Hematopoietic multipotent progenitor cell (in vitro differentiated cells): ENCODE measurements around the gene SH2D2A. TPM values are rescaled to one million over a fixed set of nuclear protein-coding genes. Genes with fewer than 3 reads are reported as not detected.

Experiments used
- DNase-seq, 3 donors: peaks; one replicate each; pipeline ENCODE4 v3.0.0-alpha.2; 2011 to 2015; ENCODE audit warnings: low read depth in 2 of 3, low spot score in 2 of 3
- total RNA-seq: library from RNA; depleted of rRNA; stranded (reverse); fragments of >200 nt; gene quantifications from one replicate; pipeline ENCODE4 v1.2.3, GENCODE V29; 2012

The SH2D2A gene
- total RNA-seq, result 4.3 TPM

DNA sequence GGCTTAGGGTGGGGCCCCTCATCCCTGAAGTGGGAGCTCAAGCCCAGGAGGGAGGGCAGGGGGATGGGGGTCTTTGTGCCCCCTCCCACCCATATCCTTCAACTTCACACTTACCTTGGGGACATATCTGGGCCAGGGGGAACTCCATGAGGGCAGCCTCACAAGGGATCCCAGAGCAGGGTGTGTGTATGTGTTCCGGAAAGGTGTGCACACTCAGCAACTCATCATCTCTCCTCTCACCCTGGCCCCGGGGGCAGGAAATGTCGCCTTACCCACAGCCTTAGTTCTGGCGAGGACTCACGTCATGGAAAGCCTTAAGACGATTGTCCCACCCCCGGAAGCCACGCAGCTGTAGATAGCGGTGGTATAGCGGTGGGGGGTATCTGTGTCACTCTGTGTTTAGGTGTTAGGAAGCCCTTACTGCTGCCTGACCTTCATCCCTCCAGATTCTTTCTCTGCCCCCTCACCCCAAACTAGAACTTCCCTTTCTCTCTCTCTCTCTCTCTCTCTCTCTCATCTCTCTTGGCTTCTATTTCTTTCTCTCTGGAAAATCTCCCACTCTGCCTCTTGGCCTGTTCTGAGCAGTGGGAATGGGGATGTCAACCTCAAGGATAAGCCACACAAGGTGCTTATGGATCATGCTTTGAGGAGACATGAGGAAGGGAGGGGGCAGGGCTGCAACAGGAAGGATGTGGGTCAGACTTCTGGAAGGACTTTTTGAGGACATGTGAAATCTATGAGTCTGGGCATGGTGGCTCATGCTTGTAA is at the start of gene SH2D2A:
Gene SH2D2A, minus strand, starts transcription at position 288 of the 768 bp plus-strand sequence. Its CDS starts 140 bp downstream, at position 148.
- DNase-seq, result peak; percentile 91 to 98 (median 96)

DNA sequence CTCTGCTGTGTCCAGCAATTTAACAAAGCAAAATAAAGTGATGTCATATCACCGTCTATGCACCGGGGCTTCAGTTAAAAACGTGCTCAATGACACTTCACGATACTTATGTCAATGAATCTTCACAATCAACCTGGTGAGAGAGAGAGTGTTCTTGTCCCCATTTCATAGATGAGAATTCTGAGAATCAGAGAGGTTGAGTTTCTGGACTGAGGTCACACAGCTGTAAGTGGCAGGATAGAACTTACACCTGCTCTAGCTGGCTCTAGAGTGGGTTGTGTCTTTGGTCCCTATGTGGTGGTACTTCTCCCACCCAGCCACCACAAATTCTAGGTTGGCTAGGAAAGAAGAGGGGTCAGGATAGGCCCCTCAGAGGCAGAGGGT is 49.2 kb upstream of the SH2D2A start:
- no peak for DNase-seq

DNA sequence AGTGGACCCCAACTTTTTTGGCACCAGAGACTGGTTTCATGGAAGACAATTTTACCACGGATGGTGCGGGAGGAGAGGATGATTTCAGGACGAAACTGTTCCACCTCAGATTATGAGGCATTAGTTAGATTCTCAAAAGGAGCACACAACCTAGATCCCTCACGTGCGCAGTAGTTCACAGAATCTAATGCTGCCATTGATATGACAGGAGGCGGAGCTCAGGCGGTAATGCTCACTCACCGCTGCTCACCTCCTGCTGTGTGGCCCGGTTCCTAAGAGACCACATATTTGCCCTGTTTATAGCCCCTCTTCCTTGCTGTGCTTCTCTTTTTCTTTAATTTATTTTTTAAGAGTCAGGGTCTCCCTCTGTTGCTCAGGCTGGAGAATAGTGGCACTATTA is 48.6 kb upstream of the SH2D2A start:
- no peak for DNase-seq

DNA sequence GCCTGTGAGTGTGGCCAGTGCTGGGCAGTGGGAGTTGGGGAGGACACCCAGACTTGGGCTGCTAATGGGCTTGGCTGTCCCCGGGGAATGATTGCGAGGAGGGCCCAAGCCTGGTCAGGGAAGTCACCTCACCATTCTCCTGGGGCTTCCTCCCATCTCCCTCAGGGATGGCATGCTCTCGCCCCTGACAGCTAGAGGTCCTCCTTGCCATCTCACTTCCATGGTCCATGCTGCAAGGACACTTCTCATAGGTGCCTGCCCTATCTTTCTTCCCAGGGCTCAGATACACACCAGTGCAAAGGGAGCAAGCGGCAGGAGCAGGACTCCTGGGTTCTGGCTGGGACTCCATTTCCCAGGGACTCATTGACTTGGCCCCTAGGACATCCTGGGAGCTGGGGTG is 48.1 kb upstream of the SH2D2A start:
- DNase-seq, result no peak

DNA sequence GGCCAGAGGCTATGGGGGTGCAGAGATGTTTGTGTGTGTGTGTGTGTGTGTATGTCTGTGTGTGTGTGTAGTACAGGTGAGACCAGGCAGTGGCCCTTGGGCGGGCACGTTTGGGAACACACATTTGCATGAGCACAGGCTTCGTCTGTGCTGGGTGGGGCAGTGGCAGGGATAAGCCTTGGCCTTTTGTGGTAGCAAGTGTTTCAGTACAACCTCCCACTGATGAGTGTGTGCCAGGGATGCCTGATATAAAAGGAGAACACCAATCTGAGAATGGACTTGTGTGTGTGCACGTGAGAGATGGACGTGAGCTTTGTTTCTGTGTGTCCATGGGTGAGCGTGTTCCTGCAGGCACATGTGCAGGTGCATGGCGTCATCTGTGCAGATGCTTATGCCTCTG is 47.0 kb upstream of the SH2D2A start:
- DNase-seq, result no peak

DNA sequence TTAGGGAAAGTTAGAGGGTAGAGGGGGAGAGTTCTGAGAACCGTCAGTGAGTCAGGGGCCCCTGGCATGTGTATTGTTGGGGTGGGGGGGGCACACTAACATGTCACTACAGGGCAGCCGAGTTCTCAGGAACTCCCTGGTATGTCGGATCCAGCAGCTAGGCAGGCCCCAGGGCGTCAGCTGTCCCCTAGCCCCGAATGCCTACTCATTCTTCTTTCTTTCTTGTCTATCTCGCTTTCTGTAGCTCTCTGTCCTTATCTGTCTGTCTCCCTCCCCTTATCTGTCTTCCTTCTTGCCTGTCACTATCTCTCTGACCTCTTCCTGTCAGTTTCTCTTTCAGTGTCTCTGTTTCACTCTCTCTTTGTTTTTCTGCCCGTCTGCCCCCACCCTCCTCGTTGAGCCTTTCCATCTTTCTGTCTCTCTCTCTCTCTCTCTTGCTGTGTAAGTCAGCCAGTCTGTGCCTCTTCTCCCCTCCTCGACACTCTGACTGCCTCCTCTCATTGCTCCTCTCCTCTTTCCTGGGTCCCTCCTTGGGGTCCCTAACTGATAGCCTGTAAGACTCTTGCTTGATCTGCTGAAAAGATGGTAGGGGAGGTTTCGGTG is 46.5 kb upstream of the SH2D2A start:
- DNase-seq, result peak in 1 of 3 donors; percentile 18

DNA sequence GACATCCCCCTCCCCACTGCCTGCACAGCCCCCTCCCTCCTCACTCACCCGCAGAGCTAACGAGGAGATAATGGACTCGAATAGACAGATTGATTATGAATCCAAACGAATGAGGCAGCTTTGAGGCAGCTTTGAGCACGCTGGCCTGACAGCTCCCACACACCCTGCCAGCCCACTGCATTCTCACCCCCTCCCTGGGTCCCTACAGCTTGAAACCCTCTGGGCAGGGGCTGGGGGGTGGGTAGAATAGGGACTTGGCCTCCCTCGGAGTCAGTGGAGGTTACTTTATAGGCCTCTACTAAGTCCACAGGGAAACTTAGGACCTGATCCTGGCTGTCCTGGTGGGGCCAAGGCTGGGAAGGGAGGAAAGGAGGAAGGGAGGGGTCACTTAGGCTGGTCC is 45.9 kb upstream of the SH2D2A start:
- no peak for DNase-seq

DNA sequence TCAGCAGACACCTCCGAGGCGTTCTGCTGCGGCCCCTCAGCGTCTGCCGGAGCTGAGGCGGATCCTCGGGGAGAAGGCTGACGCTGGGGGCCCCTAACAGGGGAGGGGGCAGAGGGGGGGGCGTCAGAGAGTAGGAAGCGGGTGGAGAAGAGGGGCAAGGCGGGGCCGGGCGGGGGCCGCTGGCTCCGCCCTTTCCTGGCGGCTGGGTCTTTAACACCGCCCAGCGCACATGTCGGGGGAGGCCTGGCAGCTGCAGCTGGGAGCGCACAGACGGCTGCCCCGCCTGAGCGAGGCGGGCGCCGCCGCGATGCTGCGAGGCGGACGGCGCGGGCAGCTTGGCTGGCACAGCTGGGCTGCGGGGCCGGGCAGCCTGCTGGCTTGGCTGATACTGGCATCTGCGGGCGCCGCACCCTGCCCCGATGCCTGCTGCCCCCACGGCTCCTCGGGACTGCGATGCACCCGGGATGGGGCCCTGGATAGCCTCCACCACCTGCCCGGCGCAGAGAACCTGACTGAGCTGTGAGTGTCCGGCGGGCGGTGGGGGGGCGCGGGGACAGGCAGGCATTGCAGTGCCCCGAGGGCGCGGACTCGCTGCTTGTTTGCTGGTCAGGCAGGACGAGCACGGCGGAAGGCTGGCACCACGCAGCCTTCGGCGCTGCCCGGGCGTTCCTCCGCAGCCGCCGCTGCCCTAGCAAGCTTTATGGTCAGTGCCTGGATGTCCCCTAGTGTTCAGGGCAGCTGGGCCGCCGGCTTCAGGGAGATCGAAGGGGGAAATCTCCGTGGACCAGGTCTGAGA is 44.2 kb upstream of the SH2D2A start, which contains the start of gene NTRK1:
Gene NTRK1, plus strand, starts transcription at position 238 of the 796 bp plus-strand sequence. Its CDS starts 70 bp downstream, at position 308.
- peak; percentile 33 to 73 (median 62) for DNase-seq

DNA sequence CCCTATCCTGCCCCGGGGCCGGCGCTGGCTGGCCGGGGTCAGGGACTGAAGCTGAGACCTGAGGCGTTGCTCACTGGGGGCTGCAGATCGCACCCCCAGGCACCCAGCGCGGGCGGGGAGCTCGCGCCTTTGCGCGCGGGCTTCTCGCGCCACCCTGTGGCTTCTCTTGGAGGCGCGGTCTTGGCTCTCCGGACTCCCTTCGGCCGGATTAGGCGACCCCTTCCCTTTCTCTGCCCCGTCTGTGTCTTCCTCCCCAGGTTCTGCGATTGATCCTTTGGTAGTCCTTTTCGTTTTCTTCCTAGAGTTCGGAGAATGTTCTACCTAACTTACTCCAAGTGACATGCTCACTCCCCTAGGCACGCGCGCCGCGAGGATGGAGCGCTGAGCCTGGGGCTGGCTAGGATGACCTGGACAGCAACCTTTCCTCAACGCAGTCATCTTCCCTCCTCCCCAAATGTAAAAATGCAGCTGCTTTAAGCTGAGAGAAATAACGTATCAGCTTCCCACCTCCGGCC is 43.5 kb upstream of the SH2D2A start:
- peak; percentile 37 to 54 (median 50) for DNase-seq

DNA sequence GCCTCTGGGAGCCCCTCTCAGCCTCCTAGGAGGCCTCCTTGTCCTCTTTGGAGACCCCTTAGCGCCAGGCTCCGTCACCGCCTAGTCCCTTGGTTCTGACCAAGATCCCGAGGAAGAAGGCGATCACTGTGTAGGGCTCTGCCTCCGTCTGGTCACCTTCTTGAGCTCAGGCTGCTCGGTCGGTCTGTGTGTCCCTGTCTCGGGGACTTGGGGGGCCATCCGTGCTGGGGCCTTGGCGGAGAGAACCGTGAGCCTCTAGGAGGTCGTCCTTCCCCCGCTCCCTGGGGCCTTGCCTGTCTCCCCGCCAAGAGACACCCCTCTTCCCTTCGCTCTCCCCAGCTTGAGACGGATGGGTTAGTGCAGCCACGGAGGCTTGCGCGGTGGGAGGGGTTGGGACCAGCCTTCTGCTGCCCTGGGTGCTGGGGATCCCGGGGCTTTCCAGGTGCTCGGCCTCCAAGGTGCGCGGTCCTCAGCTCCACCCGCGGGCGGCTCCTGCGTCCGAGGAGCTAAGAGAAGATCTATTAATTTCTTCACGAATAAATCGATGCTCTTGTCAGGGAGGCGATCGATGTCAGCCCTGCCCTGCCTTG is 43.0 kb upstream of the SH2D2A start:
- peak in 1 of 3 donors; percentile 32 for DNase-seq

DNA sequence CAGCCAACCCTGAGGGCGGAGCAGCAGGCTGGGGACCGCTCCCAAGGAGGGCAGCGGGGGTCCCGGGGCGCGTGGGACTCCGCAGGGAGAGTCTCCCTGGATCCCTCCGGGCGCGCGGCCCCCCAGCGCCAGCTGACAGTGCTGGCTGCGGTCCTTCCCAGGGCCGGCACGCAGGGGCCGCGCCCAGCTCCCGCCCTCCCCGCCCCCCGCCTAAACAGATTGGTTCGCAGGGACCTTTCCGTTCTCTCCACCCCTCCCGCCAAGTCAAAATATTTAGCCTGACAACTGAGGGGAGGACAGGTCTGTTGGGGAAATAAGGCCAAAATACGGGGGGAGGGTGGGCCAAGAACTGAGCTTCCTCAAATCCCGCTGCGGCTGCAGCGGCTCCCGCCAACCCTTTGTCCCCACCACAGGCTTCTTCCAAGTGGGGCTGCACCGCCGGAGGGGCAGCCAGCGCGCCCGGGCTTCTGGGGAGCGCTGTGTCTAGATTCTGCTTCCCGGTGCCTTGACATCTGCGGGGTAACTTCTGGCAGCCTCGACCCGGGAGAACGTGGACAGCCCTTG is 42.4 kb upstream of the SH2D2A start, which contains the start of gene INSRR:
Gene INSRR, minus strand, starts transcription at position 159 of the 564 bp plus-strand sequence. CDS start 496 bp downstream, outside the sequence.
- peak in 1 of 3 donors; percentile 25 for DNase-seq

DNA sequence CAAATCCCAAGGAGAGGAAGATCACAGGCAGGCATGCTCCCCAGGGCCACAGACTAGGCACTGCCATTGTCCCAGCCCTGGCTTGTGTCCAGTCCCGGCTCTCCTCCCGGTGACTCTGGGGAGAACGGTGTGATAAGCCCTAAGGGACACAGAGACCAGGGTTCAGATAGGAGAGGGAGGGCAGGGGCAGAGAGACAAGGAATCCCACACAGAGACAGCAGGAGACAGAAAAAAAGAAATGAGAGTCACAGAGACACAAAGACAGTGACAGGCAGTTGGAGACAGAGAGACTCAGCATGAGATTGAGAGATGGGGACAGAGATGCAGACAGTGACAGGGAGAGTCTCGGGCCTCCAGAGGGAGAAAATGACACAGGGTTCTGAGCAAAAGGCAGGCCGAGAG is 41.9 kb upstream of the SH2D2A start:
- no peak for DNase-seq

DNA sequence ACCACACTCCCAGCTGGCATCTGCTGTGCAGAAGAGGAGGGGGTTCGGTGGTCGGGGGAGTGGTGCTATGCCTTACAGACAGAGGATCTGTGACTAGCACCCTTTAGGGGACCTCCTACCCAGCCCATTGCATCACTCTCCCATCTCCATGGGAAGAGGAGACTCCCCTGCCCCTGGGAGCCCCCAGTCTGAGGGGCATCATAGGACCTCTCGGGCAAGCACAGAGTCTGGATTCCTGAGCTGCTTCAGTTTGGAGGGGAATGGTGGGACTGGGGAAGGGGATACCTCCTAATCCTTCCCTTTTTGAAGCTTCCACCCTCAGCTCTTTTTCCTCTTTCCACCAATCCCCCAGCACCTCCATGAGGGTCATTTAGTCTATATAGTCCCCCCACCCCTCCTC is 40.9 kb upstream of the SH2D2A start:
- no peak for DNase-seq

DNA sequence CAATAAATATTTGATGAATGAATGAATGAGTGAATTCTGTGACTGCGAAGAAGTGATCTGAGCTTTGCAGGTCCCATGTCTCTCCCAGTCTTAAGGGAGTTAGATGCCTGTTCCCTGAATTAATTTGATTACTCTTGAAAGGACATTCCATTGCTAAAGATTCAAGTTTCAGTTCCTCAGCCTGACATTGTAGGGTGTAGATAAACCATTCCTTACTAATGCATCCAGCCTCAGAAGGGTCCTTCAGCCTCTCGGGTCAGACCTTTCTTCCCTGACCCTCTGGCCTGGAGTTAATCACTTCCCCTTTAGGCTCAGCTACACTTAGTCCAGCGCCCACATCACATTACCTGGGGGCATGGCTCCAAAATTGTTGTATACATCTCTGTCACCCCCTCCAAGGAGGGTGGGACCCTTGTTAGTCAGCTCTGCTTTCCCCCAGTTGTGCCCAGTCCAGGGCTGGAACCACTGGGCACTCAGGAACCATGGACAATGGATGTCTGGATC is 39.7 kb upstream of the SH2D2A start:
- DNase-seq, result no peak

DNA sequence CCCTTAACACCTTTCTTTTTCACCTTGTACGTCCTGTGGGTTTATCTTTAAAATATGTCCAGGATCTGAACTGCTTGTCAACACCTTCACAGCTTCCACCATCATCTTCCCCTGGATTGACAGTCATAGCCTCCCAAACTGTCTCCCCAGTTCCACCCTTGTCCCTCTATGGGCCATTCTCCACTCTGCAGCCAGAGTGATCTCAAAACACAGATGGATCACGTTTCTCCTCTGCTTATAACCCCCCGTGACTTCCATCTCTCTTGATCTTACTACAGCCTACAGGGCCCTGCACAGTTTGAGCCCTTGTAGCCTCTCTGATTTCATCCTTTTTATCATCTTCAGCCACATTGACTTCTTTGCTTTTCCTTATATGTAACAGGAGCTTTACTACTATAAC is 38.0 kb upstream of the SH2D2A start:
- DNase-seq, result no peak

DNA sequence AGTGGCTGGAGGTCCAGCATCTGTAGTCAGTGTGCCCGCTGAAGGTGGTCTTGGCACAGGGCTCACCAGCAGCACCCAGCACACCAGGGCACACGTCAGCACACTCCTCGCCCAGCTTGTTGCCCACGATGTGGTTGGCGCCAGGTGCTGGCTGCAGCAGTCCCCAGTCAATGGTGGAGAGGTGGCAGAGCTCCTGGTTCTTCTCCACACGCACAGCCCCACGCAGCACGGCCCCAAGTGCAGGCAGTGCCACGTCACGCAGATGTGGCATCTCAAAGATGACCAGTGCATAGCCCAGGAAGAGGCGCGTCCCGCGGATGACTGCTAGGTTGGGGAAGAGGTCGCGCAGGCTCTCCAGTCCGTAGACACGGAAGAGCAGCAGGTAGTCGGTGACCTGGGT is 37.1 kb upstream of the SH2D2A start:
- no peak for DNase-seq

DNA sequence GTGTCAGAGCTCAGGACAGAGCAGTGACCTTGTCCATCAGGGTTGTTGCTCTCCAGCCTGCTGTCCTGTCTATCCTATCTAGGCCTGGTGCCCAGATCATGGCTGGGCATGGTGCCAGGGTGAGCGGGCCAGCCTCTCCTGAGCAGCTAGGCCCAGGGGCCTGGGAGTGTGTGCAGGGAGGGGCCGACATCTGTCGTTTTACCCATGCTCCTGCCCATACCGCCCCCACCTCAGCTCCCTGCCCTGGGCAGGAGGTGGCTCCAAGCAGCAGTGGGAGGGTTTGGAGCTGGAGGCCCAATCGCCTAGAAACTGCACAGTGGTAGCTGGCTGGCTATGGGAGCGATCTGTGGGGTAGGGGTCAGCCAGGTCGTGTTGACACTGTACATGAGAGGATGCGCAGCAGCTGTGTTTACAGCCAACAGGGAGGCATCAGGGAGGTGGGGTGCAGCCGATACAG is 35.8 kb upstream of the SH2D2A start:
- DNase-seq, result no peak

DNA sequence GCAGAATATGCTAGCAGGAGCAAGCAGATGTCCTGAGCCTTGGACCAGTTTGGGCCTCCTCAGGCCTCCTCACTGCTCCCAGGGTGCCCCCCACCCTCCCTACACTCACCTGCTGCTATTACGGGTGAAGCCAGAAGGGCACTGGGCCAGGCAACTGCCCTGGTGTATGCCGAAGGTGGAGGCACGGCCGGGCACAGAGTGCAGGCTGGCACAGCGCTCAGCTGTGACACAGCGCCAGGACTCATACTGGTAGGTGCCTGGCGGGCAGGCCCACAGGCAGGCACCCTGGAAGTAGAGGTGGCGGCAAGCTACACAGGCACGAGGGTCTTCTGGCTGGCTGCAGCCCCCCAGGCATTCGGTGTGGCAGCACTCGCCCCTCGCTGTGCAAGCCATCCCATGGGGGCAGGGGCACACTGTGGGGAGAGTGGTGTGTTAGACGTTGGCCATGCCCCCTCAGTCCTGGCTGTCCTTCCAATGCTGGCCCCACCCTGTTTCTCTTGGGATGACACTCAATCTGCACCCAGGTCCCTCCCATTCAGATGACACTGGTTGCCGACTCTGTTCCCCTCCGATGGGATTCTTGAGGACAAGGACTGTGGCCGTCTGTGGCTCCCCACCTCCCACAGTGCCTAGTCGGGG is 35.2 kb upstream of the SH2D2A start:
- DNase-seq, result no peak

DNA sequence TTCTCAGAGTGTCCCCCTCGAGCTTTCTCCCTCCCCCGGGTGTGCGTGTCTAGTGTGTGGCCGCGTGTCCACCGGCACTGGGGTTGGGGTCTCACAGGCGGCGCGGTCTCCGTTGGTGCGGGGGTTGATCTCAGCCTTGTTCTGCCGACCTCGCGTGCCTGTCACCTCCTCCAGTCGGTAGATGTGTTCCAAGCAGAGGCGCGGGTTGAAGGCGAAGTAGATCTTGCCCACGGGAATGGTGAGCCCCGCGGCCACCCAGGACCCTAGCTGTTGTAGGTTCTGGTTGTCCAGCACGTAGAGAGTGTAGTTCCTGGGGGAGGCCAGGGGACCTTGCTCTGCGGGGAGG is 32.5 kb upstream of the SH2D2A start:
- no peak for DNase-seq
